Epithelial cell of esophagus (primary cell): Measurements from ENCODE around the gene ANO10.
"Not testable (repeated sequence)": the region's sequence is repeated elsewhere in the genome, so short reads cannot be mapped to it uniquely, and the experiment has no call there.

Source experiments
- DNase-seq: peaks from one replicate; pipeline ENCODE4 v3.0.0; 2010; ENCODE audit warnings: low read depth
- H3K4me3 ChIP-seq: 2 replicates; pipeline ENCODE4 v1.5.1; 2011; ENCODE audit warnings: mild to moderate bottlenecking, low read length, control low read depth
- TF ChIP-seq, protein P1 (sequence below): IDR thresholded peaks from 2 replicates; pipeline ENCODE4 v1.5.1; 2011; ENCODE audit warnings: low read depth, mild to moderate bottlenecking, low read length, control low read depth, inconsistent platforms; ENCODE audit not compliant: insufficient read depth; ENCODE audit errors: missing control alignments

Gene ANO10

GRCh38 chr3:43465109-43465508, 156.7 kb downstream of the ANO10 start:
- H3K4me3 ChIP-seq: no peak overlapping the region
- TF ChIP-seq, protein P1, sequence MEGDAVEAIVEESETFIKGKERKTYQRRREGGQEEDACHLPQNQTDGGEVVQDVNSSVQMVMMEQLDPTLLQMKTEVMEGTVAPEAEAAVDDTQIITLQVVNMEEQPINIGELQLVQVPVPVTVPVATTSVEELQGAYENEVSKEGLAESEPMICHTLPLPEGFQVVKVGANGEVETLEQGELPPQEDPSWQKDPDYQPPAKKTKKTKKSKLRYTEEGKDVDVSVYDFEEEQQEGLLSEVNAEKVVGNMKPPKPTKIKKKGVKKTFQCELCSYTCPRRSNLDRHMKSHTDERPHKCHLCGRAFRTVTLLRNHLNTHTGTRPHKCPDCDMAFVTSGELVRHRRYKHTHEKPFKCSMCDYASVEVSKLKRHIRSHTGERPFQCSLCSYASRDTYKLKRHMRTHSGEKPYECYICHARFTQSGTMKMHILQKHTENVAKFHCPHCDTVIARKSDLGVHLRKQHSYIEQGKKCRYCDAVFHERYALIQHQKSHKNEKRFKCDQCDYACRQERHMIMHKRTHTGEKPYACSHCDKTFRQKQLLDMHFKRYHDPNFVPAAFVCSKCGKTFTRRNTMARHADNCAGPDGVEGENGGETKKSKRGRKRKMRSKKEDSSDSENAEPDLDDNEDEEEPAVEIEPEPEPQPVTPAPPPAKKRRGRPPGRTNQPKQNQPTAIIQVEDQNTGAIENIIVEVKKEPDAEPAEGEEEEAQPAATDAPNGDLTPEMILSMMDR: no peak
- peak; percentile 59 for DNase-seq

DNA sequence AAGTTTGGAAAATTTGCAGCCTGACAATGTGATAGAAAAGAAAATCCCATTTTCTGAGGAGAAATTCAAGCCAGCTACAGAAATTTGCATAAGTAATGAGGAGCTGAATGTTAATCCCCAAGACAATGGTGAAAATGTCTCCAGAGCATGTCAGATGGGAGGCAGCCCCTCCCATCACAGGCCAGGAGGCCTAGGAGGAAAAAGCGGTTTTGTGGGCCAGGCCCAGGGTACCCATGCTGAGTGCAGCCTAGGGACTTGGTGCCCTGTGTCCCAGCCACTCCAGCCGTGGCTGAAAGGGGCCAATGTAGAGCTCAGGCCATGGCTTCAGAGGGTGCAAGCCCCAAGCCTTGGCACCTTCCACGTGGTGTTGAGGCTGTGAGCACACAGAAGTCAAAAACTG, 159.2 kb downstream of the ANO10 start:
- DNase-seq, H3K4me3 ChIP-seq: not testable (repeated sequence)

GRCh38 chr3:43461345-43461744, 160.5 kb downstream of the ANO10 start:
- no peak for DNase-seq
- no peak overlapping the region for H3K4me3 ChIP-seq
- TF ChIP-seq, protein P1: no peak

- not testable (repeated sequence) for DNase-seq, H3K4me3 ChIP-seq
Observed at GRCh38 chr3:43457038-43457437, 164.8 kb downstream of the ANO10 start.

GRCh38 chr3:43455233-43455632, 166.6 kb downstream of the ANO10 start:
- TF ChIP-seq, protein P1: no peak
- no peak overlapping the region for H3K4me3 ChIP-seq
- DNase-seq: peak; percentile 69

DNA sequence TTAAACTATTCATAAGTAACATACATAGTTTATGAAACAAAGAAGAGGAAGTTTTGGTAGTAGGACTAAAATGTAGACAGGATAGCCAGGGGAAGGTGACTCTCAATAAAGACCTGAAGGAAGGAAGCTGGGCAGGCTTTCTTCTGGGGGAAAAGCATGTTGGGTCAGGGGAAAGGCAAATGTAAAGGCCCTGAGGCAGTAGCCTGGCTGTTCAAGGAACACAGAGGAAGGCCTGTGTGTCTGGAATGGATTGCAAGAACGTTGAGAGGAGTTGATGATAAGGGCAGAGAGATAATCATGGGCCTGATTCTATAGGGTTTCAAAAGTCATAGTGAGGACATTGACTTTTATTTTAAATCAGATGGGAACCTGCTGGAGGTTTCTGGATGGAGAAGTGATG, 167.8 kb downstream of the ANO10 start:
- no peak overlapping the region for H3K4me3 ChIP-seq
- TF ChIP-seq, protein P1: no peak
- no peak for DNase-seq

DNA sequence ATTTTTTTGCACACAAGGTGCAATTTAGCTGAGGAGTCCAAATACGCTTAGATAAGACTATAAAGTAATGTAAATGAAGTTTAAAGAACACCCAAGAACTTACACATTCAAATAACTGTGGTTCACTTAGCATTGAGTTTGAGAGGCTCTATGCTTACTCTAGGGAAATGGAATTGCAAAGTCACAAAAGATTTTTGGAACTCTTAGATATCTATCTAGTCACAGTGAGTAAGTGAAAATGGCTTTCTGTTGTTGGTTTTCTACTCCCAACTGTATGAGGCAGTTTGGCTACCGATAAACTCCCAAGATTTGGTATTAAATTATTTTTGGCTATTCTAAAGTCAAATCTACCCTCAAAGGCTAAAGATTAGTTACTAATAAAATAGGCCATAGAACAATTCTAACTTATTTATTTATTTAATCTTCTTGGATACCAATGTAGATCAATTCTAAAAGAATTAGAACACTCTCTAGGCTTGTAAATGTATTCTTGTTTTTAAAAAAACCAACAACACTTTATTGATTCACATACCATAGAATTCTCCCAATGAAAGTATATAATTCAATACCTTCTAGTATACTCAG, 170.0 kb downstream of the ANO10 start:
- H3K4me3 ChIP-seq: no peak overlapping the region
- no peak for DNase-seq
- TF ChIP-seq, protein P1: no peak

DNA sequence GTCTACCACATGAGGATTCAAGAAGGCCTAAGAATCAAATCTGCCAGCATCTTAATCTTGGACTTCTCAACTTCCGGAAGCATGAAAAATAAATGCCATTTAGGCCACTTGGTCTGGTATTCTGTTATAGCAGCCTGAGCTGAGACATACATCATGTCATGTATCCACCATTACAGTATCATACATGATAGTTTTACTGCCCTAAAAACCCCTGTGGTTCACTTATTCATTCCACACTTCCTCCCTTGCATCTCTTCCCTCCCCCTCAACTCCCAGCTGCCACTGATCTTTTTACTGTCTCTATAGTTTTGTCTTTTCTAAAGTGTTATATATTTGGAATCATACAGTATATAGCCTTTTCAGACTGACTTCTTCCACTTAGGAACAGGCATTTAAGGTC, 173.7 kb downstream of the ANO10 start:
- H3K4me3 ChIP-seq: no peak overlapping the region
- DNase-seq: no peak
- TF ChIP-seq, protein P1: no peak
